HG03175 (cell line): Measurements from ENCODE around the gene PTPDC1.

Experiments
- ATAC-seq: cut with Tn5 transposase; IDR thresholded peaks from one replicate; pipeline ENCODE4 v1.9.1; 2021; ENCODE audit warnings: mild to moderate bottlenecking, moderate library complexity; ENCODE audit not compliant: unreplicated experiment

PTPDC1 gene

DNA sequence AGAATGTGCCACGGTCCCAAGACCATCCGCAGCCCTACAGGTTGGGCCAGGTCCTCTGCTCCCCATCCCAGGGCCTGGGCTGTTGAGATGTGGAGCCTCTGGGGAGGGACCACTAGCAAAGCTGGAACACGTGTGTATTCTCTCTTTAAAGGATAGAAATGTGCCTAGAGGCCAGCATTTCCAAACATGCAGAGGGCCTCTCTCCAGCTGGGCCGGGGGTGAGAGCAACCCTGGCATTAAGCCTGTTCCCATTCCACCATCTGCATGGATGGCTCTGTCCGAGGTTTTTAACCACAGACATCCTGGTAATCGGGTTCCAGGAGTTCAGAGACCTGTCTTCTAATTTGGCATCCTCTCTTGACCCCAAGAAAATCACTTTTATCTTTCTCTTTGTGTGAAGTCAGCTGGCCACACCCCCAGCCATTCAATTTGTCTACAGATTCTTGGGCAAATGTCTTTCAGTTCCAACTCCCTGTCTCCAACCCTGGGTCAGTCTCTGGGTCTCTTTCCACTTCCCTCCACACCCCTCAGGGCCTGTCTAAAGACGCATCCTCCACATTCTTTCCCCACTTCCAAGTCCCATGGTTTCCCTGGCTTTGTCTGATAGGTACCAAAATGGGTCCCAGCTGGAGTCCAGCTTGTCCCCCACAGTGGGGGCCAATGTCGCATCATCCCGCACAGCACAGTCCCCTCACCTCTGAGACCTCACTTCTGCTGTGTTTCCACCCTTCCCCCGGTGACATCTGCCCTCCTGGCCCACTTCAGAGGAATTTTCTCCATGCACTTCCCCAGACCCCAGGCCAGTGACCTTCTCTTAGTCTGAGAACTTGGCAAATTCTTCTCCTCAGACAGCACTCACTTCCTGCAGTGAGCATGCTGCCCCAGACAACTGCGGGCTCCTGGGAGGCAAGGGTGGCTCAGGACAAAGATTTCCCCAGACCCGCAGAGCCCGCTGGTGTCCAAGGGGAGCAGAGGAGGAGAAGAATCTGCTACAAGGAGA lies 56.8 kb downstream of the PTPDC1 start:
- no peak for ATAC-seq

- ATAC-seq = no peak
These were observed 58.1 kb downstream of the PTPDC1 start for GRCh38 chr9:94142353-94142752.

DNA sequence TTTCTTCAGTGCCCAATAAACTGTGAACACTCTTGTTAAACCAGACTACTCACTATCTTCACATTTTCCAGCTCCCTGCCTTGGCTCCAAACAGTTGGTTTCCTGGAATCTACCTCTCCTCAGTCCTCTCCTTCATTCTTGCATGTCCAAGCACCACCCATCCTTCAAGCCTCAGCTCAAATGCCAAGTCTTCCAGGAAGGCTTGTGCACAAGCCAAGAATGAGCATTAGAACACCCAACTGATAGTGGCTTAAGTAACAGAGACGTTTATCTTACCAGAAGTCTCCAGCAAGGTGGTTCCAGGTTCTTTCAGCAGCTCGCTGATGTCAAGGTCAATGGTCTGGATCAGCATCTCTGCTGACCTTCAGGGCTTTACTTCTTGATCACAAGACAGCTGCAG lies 60.1 kb downstream of the PTPDC1 start:
- ATAC-seq = no peak

GRCh38 chr9:94145640-94146039 lies 61.4 kb downstream of the PTPDC1 start:
- ATAC-seq = no peak

GRCh38 chr9:94147776-94148175 lies 63.5 kb downstream of the PTPDC1 start:
- ATAC-seq = no peak

- ATAC-seq = no peak
These were observed 64.2 kb downstream of the PTPDC1 start for GRCh38 chr9:94148419-94148818.

DNA sequence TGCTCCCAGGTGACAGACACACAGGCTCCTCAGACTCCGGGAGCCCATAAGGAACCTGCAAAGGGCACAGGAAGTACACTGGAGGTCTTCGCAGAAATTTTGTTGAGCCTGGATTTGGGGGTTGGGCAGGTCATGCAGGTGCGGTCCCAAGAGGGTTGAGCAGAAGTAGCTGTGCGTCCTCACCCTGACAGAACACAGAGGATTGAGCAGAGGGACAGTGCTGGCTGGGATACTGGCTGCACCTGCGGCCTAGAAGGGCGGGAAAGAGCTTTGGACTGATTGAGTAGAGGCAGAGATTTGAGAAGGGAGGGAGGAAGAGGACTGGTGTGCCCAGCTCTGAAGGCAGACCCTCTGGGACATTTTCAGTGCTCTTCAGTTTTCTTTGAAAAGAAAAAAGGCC lies 65.4 kb downstream of the PTPDC1 start:
- no peak for ATAC-seq

GRCh38 chr9:94150279-94150828 lies 66.1 kb downstream of the PTPDC1 start:
- ATAC-seq = no peak

- ATAC-seq = no peak
These were observed 66.8 kb downstream of the PTPDC1 start for GRCh38 chr9:94150890-94151650.

DNA sequence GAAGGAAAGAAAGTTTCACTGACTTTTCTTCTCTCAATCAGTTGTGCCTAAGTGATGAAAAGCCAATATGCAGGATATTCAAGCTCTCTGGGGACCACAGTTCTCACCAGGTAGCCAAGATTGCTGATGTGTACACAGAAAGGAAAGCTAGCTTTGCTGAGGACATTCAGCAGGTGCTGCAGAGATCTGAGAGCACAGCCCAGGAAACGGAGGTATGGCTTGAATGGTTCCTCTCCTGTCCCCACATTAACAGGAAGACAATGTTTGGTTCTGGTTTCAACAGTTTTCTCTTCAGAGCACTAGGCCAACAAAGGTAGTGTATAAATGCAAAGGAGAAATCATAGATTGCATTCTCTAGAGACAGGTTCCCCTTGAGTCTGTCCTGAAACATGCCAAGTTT lies 69.6 kb downstream of the PTPDC1 start:
- no peak for ATAC-seq

DNA sequence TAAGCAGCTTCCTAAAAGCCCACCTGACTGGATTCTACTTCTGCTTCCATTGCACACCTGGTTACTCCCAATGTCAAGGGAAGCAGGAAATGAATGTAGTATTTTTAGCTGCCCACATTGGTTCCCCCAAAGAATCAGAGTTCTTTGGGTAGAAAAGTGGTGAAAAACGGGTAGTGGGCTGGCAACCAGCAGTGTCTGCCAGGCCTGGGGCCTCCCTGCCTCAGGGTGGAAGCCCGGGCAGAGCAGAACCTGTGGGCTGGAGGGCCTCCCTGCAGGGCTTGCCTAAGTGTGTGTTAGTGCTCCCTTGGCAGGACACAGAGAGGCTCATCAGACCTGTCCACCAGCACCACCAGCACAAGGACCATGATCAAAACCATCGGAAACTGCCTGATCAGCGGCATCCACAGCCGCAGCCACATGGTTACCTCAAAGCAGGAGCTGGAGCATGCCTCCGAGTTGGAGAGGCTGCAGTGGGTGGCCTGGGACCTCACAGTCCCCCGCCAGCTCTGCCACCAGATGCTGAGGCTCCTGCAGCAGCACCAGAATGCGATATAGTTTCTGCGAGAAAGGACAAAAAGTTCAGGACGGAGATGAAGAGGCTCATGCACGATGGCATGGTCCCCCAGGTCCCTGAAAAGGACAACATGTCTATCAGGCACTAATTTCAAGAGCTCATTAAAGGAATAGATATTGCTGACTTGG lies 72.2 kb downstream of the PTPDC1 start:
- no peak for ATAC-seq

DNA sequence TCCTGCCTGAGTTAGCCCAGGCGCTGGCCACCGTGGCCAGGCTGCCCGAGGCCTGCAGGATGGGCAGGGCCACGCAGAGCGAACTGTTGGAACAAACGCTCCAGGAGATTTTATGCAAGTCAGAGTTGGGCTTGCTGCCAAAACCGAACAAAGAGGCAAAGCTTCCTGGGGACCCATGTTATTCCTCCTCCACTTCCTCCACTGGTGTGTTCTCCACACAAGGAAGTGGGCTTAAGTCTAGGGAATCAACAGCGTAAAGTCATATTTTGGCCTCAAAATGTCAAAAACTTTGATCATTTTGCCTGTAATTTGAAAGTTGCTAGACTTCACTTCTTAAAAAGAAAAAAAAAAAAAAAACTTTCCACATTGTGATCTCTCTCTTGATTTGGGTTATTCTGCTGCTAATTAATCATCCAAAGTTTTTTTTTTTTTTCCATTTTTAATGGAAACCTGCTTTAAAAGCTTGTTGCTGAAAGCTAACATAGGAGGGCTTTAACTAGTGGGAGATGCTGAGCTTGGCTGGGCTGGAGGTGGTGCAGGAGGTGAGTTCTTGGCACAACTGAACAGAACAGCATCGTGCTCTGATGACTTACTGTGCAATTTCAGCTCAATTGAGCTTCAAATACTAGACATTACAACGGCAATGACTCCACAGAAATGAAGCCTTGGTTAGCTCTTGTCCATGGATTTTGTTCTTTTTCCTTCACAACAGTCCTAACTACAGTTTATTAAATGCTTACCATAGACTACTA lies 73.0 kb downstream of the PTPDC1 start:
- no peak for ATAC-seq
